HTERT RPE-1 (cell line): ENCODE measurements around the gene RPS6KB2.
"Not testable (repeated sequence)": the region's sequence is repeated elsewhere in the genome, so short reads cannot be mapped to it uniquely, and the experiment has no call there.

Experiments
- in situ Hi-C: fragments of 300-500 bp; cut with MboI; formaldehyde crosslinking; loops from 4 replicates; pipeline ENCODE4 v1.14.3; 2020; ENCODE audit warnings: low sequenced_read_pairs

RPS6KB2 gene

GRCh38 chr11:67427364-67427859 is 882 bp upstream of the RPS6KB2 start:
- in situ Hi-C loops: not testable (repeated sequence)

- in situ Hi-C loops: no loop called here
These were observed 859 bp downstream of the RPS6KB2 start for GRCh38 chr11:67429038-67429668.

GRCh38 chr11:67429722-67430121 is 1.4 kb downstream of the RPS6KB2 start:
- in situ Hi-C loops: no loop called here

- in situ Hi-C loops: no loop called here
These were observed 3.3 kb downstream of the RPS6KB2 start for GRCh38 chr11:67431346-67432249.

GRCh38 chr11:67432655-67433349 is 4.5 kb downstream of the RPS6KB2 start:
- in situ Hi-C loops: no loop called here

- in situ Hi-C loops: no loop called here
These were observed 5.5 kb downstream of the RPS6KB2 start for GRCh38 chr11:67433536-67434394.

- in situ Hi-C loops: no loop called here
These were observed 6.1 kb downstream of the RPS6KB2 start for GRCh38 chr11:67434395-67434881.

GRCh38 chr11:67435031-67435726 is 6.9 kb downstream of the RPS6KB2 start:
- in situ Hi-C loops: no loop called here

GRCh38 chr11:67435727-67436458 is 7.6 kb downstream of the RPS6KB2 start:
- in situ Hi-C loops: no loop called here

- in situ Hi-C loops: no loop called here
These were observed 8.3 kb downstream of the RPS6KB2 start for GRCh38 chr11:67436459-67437081.

- in situ Hi-C loops: no loop called here
These were observed 9.0 kb downstream of the RPS6KB2 start, which contains the start of gene PTPRCAP for GRCh38 chr11:67437082-67437808. Gene PTPRCAP, minus strand, starts transcription at chr11:67437682. Its CDS starts 63 bp downstream, at chr11:67437619.

GRCh38 chr11:67437809-67438157 is 9.5 kb downstream of the RPS6KB2 start:
- in situ Hi-C loops: no loop called here

- in situ Hi-C loops: no loop called here
These were observed 10.0 kb downstream of the RPS6KB2 start for GRCh38 chr11:67438158-67438902.

- in situ Hi-C loops: no loop called here
These were observed 11.3 kb downstream of the RPS6KB2 start for GRCh38 chr11:67439321-67440228.

GRCh38 chr11:67440229-67441097 is 12.2 kb downstream of the RPS6KB2 start:
- in situ Hi-C loops: no loop called here
